Mesothelial cell of epicardium (in vitro differentiated cells): Measurements from ENCODE around the gene MYCT1. TPM values are rescaled to one million over a fixed set of nuclear protein-coding genes. Genes with fewer than 3 reads are reported as not detected.
A peak's percentile ranks its signal among the peaks of the same experiment; 100 is the strongest.

Experiments
- DNase-seq, 2 experiments: peaks; one replicate each; pipeline ENCODE4 v3.0.0; 2021; ENCODE audit warnings: low spot score in 2 of 2; ENCODE audit not compliant: unreplicated experiment in 2 of 2
- H3K27ac Mint-ChIP-seq: 2 replicates; pipeline ENCODE4 v1.8.0; 2021; ENCODE audit warnings: mixed read lengths
- H3K27me3 Mint-ChIP-seq: 2 replicates; pipeline ENCODE4 v1.8.0; 2021; ENCODE audit warnings: low read depth, mixed read lengths
- H3K36me3 Mint-ChIP-seq: 2 replicates; pipeline ENCODE4 v1.8.0; 2021; ENCODE audit warnings: mixed read lengths
- H3K4me1 Mint-ChIP-seq: 2 replicates; pipeline ENCODE4 v1.8.0; 2021; ENCODE audit warnings: mixed read lengths
- H3K4me3 Mint-ChIP-seq: 2 replicates; pipeline ENCODE4 v1.8.0; 2021; ENCODE audit warnings: mild to moderate bottlenecking, moderate library complexity, mixed read lengths
- H3K9me3 Mint-ChIP-seq: 2 replicates; pipeline ENCODE4 v1.8.0; 2021; ENCODE audit warnings: mixed read lengths
- total RNA-seq: library from RNA; stranded (reverse); gene quantifications from 3 replicates; pipeline ENCODE4 v1.2.1, GENCODE V29; 2021
- TF ChIP-seq, protein P1 (sequence below): fragments of 200-600 bp; sonication (generic); IDR thresholded peaks from one replicate; pipeline ENCODE4 v1.5.0; 2021; ENCODE audit warnings: antibody characterized with exemption; ENCODE audit not compliant: unreplicated experiment

Gene MYCT1, protein sequence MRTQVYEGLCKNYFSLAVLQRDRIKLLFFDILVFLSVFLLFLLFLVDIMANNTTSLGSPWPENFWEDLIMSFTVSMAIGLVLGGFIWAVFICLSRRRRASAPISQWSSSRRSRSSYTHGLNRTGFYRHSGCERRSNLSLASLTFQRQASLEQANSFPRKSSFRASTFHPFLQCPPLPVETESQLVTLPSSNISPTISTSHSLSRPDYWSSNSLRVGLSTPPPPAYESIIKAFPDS
- 1.6 to 2.3 TPM (median 2.0 TPM) in 3 replicates for total RNA-seq

GRCh38 chr6:152697634-152698033 is at the start of gene MYCT1:
Gene MYCT1, plus strand, starts transcription at chr6:152697897. Its CDS starts 6 bp downstream, at chr6:152697903.
- Mint-ChIP-seq H3K27ac (no peak within 1 kb of the TSS), H3K4me3 (peak within 1 kb of the TSS; percentile 36), H3K9me3 (peaks cover 3% of the 10 kb centered on the region), H3K36me3 (no peaks in the 10 kb centered on the region), H3K4me1 (peaks cover 16% of the 10 kb centered on the region), H3K27me3 (no peaks in the 10 kb centered on the region)
- DNase-seq: no peak
- TF ChIP-seq, protein P1, sequence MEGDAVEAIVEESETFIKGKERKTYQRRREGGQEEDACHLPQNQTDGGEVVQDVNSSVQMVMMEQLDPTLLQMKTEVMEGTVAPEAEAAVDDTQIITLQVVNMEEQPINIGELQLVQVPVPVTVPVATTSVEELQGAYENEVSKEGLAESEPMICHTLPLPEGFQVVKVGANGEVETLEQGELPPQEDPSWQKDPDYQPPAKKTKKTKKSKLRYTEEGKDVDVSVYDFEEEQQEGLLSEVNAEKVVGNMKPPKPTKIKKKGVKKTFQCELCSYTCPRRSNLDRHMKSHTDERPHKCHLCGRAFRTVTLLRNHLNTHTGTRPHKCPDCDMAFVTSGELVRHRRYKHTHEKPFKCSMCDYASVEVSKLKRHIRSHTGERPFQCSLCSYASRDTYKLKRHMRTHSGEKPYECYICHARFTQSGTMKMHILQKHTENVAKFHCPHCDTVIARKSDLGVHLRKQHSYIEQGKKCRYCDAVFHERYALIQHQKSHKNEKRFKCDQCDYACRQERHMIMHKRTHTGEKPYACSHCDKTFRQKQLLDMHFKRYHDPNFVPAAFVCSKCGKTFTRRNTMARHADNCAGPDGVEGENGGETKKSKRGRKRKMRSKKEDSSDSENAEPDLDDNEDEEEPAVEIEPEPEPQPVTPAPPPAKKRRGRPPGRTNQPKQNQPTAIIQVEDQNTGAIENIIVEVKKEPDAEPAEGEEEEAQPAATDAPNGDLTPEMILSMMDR: no peak

GRCh38 chr6:152648105-152648504 is 49.6 kb upstream of the MYCT1 start:
- no peak for DNase-seq
- Mint-ChIP-seq H3K27me3 (no peaks in the 10 kb centered on the region), H3K4me3 (no peak overlapping the region), H3K27ac (no peak overlapping the region), H3K9me3 (no peaks in the 10 kb centered on the region), H3K4me1 (peaks cover 4% of the 10 kb centered on the region), H3K36me3 (no peaks in the 10 kb centered on the region)
- TF ChIP-seq, protein P1: no peak

- Mint-ChIP-seq H3K4me1 (peaks cover 2% of the 10 kb centered on the region), H3K4me3 (no peak overlapping the region), H3K27ac (no peak overlapping the region), H3K36me3 (no peaks in the 10 kb centered on the region), H3K27me3 (peaks cover 3% of the 10 kb centered on the region), H3K9me3 (no peaks in the 10 kb centered on the region)
- TF ChIP-seq, protein P1: no peak
- no peak for DNase-seq
Measured at GRCh38 chr6:152651986-152652385, 45.7 kb upstream of the MYCT1 start.

DNA sequence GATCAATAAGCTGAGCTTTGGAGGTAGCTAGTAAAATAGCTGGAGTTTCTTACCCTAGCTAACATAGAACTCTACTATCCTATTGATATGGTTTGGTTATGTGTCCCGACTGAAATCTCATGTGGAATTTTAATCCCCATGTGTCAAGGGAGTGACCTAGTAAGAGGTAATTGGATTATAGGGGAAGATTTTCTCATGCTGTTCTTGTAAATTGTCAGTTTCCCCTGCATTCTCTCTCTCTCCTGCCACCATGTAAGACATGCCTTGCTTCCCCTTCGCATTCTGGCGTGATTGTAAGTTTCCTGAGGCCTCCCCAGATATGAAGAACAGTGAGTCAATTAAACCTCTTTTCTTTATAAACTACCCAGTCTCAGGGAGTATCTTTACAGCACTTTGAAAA is 35.9 kb upstream of the MYCT1 start:
- TF ChIP-seq, protein P1: no peak
- DNase-seq: no peak
- H3K4me1 Mint-ChIP-seq: no peaks in the 10 kb centered on the region
- no peak overlapping the region for H3K27ac Mint-ChIP-seq
- no peak overlapping the region for H3K4me3 Mint-ChIP-seq
- peaks cover 6% of the 10 kb centered on the region for H3K9me3 Mint-ChIP-seq
- H3K27me3 Mint-ChIP-seq: peaks cover 14% of the 10 kb centered on the region
- H3K36me3 Mint-ChIP-seq: no peaks in the 10 kb centered on the region

DNA sequence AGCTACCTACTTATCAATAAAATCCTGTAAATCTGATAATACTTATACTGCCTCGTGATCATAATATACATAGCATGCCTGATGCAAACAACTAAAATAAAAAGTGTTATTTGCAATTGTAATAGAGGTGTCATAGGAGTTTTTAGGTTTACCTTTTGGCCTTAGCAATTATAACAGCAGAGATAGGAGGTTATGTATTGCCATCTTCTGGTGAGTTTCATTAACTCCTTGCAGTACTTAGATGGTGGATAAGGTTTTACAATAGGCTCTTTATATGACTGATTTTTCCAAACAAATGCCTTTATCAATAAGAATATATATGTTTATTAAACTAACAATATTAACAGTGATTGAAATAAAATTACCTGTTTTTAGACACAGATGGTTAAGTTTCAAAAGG is 27.8 kb upstream of the MYCT1 start:
- no peak overlapping the region for H3K27ac Mint-ChIP-seq

More for the DNA sequence above, 27.8 kb upstream of the MYCT1 start:
- no peaks in the 10 kb centered on the region for H3K36me3 Mint-ChIP-seq
- H3K27me3 Mint-ChIP-seq: no peaks in the 10 kb centered on the region
- peaks cover 9% of the 10 kb centered on the region for H3K9me3 Mint-ChIP-seq
- TF ChIP-seq, protein P1: no peak
- no peak for DNase-seq
- no peak overlapping the region for H3K4me3 Mint-ChIP-seq
- H3K4me1 Mint-ChIP-seq: peaks cover 5% of the 10 kb centered on the region
